ENCODE results near the gene WWC2.

GRCh38 chr4:183360161-183360919, 261.3 kb downstream of the WWC2 start:
- TF ChIP-seq CTCF (IDR thresholded peaks at IDR 0.05) = no peak
- TF ChIP-seq POLR2A (IDR thresholded peaks at IDR 0.05) = no peak
